GM21381 (cell line): ENCODE results near the gene FOXM1.

Experiments
- ATAC-seq: cut with Tn5 transposase; IDR thresholded peaks from one replicate; pipeline ENCODE4 v1.9.1; 2021; ENCODE audit warnings: mild to moderate bottlenecking, moderate library complexity; ENCODE audit not compliant: unreplicated experiment

The FOXM1 gene, protein sequence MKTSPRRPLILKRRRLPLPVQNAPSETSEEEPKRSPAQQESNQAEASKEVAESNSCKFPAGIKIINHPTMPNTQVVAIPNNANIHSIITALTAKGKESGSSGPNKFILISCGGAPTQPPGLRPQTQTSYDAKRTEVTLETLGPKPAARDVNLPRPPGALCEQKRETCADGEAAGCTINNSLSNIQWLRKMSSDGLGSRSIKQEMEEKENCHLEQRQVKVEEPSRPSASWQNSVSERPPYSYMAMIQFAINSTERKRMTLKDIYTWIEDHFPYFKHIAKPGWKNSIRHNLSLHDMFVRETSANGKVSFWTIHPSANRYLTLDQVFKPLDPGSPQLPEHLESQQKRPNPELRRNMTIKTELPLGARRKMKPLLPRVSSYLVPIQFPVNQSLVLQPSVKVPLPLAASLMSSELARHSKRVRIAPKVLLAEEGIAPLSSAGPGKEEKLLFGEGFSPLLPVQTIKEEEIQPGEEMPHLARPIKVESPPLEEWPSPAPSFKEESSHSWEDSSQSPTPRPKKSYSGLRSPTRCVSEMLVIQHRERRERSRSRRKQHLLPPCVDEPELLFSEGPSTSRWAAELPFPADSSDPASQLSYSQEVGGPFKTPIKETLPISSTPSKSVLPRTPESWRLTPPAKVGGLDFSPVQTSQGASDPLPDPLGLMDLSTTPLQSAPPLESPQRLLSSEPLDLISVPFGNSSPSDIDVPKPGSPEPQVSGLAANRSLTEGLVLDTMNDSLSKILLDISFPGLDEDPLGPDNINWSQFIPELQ

DNA sequence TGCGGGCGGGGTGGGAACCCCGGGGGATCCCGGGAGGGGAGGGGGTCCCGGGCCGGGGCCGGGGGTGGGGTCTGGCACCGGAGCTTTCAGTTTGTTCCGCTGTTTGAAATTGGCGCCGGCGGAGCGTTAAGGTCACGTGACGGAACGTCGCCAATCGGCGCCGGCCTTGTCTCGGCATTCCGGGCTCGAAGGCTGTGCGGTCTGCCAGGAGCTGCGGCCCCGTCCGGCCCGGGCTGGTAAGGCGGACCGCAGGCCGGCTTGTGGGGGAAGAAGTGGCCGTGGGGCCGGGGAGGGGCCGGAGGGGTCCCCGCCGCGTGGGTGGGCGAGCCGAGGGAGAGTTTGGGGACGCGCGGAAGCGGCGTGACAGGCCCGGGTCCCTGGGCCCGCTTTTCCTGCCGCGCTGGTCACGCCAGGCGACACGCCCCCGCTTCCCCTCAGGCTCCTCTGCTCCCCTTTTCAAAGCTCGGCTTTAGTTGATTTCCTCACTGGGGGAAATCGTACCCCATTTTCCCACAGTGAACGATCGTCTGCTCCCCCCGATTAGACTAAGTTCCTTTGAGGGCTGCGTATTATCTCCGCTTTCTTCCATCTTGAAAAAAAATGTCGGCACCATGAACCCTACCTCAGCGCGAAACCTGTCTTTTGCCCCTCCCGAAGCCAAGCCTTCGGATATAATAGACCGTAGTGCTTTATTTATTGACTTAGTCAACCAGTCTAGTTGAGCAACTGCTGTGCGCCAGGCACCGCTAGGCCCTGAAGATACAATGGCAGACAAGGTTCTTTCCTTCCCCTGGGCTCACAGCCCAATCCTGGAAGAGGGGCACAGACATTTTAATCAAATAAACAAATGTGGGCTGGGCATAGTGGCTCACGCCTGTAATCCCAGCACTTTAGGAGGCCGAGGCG is at the start of gene FOXM1, which contains the start of gene RHNO1:
FOXM1 (minus strand) TSS at position 128 of the 906 bp plus-strand sequence. CDS start 2,696 bp downstream, outside the sequence.
RHNO1 (plus strand) TSS at position 177 of the 906 bp plus-strand sequence. CDS start 8,144 bp downstream, outside the sequence.
- peak; percentile 76 for ATAC-seq

DNA sequence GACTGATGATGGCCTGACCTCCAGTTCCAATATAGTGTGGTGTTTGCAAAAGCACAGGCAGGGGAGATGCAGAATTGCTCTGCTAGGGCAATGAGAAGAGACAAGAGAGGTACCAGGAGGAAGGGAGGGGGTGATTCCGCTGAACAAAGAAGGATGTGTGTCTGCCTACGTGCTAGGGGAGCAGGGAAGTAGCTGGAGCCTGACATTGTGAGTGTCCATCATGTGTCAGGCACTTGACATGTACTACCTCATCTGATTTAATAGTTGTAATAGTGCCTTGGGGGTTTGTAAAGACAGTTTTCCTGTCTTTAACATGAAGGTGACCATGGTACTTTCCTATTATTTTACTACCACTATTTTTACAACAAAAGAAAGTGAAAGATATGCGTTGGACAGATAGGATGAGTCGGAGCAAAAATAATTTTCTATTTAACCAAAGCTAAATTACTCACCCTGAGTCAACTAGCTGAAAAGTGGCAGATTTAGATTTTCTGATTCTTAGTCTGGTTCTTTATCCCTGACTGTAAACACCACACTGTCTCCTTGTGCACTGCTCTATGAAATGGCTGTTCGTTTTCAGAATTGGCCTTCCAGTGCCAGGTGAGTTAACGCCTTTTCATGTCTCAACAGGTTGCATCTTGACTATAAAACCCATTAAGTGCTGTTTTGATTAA is 48.5 kb upstream of the FOXM1 start:
- no peak for ATAC-seq

DNA sequence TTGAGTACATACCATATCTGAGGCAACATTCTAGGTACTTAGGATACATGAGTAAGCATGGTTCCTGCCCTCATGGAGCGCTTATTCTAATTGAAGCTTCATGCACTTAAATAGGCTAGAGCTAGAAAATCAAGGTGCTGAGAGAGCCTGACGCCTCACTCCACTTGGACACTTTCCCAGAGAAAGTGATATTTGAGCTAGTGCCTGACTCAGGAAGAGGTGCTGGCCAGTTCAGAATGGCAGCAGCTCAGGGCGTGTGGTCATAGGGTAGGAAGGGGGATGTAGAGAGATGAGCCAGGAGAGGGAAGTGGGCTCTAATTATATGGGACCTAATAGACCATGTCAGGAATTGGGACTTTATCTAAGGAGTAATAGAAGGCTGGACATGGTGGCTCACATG is 47.0 kb upstream of the FOXM1 start:
- no peak for ATAC-seq

DNA sequence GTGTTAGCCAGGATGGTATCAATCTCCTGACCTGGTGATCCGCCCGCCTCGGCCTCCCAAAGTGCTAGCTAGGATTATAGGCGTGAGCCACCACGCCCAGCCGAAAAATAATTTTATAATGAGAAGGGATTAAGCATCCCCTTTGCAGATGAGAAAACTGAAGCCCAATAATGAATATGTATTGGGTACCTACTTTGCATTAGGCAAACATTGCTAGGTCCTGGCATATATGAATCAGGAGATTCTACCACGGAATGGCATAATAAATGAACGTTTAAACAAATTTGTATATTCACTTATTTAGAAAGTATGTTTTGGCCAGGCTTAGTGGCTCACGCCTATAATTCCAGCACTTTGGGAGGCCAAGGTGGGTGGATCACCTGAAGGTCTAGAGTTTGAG is 46.1 kb upstream of the FOXM1 start:
- no peak for ATAC-seq

DNA sequence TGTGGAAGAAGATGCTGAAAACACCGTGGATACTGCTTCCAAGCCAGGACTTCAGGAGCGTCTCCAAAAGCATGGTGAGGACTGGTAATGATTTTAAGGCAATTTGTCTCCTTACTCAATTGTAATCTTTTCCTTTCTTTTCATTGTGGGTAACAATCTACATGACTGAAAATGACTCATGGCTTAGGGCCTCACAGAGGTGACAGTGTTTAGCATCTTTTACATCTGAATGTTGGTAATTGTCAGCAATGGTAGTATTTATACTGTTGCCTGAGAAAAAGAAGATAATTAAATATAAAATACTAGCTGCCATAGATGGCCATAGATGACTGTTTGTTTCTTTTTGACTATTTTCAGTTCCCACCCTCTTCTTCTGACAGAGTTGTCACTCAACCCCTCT is 45.4 kb upstream of the FOXM1 start:
- no peak for ATAC-seq

DNA sequence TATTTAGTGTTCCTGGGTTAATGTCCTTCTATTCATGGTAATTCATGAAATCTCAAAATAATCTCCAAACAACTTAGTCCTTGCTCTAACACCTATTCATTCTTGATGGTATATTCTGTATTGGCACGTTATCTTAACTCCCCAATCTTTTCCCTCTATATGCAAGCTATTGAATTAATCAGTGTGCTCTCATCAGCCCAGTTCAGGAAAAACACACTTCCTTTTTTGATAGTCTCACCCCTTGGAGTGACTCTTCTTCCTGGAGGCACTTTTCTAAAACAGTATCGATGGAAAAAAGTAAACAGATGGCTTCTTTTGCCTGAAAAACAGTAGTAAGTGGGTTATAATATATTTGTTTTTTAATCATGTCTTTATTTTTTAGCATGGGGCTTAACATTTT is 42.3 kb upstream of the FOXM1 start:
- ATAC-seq: no peak

DNA sequence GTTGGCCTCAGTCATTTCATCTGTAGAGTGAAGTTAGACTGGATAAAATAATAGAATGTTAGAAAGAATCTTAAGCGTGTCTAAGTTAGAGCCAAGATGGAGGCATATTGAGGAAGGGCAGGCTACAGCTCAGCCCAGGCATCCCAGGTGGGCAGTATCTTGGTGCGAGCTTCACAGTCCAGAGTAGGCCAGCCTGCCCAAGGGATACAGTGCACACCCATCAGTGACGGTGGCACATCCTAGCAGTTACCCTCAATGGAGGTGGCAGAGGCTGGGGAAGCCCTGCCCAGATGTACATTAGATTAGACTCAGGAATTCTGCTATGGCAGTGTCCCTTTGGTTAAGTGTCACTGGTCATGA is 35.2 kb upstream of the FOXM1 start:
- no peak for ATAC-seq

DNA sequence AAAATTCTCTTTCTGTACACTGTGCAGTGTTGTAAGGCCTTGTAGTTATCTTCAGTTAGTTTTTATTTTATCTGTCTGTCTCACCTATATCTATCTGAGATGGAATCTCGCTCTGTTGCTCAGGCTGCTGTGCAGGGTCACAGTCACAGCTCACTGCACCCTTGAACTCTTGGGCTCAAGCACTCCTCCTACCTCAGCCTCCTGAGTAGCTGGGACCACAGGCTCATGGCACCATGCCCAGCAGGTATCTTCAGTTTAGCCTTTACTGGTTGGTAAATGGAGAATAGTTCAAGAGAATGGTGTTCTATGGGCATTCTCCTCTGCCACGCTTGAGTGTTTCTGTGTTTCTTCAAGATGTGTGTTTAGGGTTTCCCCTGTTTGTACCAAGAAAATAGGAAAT is 27.3 kb upstream of the FOXM1 start:
- no peak for ATAC-seq

DNA sequence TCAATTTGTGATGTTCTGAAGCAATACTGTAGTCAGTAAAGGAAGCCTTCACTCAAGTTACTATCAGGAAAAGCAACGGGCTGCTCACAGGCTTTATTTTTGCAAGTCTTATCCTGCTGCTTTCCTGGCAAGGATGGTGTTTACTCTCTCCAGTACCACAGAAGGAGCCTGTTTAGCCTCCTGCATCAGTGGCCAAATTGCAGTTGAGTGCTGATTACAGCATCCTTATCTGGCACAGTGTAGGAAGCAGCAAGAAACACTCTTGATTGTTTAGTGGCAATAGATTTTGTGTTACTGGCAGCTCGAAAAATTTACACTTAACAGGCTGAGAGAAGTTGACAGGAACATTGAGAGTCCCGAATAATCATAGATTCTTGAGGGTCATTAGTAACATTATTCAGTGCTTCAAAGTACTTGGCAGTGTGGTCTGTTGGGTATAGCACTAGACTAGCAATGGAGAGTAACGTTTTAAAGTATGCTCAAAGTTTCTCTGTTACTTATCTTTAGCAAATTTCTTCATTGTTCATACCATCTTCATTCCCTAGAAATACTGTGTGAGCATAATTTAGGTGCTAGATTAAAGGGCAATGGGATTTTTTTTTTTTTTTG is 25.4 kb upstream of the FOXM1 start:
- no peak for ATAC-seq

DNA sequence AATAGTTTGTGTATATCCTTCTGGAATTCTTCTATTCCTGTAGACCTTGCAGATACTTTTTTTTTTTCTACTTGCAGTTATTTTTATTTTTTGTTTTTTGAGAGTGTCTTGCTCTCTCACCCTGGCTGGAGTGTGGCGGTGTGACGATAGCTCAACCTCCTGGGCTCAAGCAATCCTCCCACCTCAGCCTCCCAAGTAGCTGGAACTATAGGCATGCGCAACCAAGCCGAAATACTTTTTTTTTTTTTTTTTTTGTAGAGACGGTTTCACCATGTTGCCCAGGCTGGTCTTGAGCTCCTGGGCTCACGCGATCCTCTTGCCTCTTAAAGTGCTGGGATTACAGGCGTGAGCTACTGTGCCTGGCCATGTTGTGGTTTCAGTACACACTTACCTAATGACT is 23.7 kb upstream of the FOXM1 start:
- no peak for ATAC-seq

DNA sequence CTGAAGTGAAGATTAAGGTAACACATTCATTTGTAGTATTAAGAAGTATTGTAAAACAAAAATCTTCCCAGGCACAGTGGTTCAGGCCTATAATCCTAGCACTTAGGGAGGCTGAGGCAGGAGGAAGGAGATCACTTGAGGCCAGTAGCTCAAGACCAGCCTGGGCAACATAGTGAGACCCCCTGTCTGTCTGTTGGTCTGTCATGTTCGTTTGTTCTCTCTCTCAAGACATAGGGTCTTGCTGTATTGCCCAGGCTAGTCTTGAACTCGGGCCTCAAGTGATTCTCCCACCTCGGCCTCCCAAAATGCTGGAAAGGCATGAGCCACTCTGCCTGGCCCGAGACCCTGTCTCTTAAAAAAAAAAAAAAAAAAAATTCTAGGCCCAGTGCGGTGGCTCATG is 20.4 kb upstream of the FOXM1 start:
- ATAC-seq: no peak

DNA sequence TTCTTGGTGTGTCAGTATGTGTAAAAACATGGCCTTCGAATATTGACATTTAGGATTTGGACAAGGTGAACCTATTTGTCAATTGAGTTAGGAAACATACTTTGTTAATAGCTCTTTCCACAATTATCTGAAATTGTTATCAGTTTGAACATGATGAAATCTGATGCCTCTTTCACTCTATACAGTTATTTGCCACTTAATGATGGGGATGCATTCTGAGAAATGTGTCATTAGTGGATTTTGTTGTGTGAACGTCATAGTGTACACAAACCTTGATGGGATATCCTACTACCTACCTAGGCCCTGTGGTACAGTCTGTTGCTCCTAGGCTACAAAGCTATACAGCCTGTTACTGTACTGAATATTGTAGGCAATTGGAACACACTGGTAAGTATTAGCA is 18.5 kb upstream of the FOXM1 start:
- no peak for ATAC-seq

DNA sequence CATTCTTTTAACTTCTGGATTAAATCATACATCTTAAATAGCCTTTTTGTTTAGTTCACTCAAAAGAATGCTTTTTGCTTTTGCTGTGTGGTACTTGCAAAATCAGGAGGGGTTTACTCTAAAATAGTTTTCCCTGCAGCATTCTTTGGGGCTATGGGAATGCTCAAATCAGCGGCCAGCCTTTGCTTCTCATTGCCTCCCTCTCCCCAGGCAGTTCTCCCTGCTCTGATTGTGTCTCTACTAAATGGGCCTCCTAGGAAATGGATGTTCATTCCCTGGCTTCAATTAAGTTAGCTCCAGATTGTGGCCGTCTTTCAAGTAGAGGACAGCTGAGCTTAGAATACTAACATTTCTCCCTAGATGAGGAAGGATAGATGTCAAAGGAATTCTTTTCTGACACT is 18.1 kb upstream of the FOXM1 start:
- ATAC-seq: no peak

DNA sequence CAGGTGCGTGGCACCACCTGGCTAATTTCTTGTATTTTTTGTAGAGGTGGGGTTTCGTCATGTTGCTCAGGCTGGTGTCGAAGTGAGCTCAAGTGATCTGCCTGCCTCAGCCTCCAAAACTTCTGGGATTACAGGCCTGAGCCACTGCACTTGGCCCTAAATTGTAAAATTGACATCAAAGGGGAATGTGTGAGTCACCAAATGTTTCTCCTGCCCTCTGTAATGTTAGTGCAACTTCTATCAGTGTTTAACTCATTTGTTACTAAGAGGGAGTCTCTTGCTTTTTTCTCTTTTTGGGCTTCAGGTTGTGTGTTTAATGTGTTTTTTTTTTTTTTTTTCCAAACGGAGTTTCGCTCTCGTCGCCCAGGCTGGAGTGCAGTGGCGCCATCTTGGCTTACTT is 16.0 kb upstream of the FOXM1 start:
- no peak for ATAC-seq

DNA sequence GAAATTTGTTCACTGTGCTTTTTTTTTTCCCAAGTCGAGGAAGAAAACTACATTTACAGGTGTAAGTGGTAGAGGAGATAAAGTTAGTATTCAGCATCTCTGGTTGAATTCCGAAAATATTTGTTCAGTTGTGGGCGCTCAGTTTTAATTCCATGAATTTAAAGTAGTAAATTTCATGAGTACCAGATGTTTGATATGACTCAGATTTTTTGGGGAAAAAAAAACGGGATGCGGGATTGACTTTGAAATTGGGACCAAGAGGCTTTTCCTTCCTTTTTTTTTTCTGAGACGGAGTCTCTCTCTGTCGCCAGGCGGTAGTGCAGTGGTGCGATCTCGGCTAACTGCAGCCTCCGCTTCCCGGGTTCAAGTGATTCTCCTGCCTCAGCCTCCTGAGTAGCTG is 15.3 kb upstream of the FOXM1 start:
- no peak for ATAC-seq

DNA sequence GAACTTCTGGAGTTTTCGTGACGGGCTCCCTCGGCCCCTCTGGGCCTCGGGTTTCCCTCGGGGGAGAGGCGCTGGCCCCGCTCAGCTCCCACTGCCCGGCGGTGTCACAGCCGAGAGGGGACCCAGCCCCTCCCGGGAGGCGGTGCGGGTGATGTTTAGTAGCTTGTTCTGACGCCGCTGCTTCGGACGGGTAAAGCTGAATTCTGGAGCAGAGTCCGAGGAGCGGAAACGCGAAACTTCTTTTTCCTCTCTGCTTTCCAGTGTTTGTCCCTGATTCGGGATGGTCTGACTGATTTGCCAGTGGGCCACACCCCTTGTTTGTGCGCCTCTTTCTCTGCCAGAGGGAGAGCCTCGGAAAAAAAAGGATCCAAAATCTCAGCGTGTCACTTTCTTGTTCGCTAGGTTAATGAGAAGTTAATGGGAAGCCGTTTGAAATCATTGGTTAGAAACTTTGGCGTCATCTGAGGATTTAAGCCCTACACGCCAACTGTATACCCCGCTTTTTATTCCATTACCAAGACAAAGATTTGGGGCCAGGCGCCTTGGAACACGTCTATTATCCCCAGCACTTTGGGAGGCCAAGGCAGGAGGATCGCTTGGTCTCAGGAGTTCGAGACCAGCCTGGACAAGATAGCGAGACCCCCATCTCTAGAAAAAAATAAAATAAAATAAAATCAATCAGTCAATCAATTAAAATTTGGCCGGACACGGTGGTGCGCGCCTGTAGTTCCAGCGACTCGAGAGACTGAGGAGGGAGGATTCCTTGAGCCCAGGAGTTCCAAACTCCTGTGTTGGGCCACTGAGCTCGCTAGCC is 14.5 kb upstream of the FOXM1 start:
- ATAC-seq: peak; percentile 9

DNA sequence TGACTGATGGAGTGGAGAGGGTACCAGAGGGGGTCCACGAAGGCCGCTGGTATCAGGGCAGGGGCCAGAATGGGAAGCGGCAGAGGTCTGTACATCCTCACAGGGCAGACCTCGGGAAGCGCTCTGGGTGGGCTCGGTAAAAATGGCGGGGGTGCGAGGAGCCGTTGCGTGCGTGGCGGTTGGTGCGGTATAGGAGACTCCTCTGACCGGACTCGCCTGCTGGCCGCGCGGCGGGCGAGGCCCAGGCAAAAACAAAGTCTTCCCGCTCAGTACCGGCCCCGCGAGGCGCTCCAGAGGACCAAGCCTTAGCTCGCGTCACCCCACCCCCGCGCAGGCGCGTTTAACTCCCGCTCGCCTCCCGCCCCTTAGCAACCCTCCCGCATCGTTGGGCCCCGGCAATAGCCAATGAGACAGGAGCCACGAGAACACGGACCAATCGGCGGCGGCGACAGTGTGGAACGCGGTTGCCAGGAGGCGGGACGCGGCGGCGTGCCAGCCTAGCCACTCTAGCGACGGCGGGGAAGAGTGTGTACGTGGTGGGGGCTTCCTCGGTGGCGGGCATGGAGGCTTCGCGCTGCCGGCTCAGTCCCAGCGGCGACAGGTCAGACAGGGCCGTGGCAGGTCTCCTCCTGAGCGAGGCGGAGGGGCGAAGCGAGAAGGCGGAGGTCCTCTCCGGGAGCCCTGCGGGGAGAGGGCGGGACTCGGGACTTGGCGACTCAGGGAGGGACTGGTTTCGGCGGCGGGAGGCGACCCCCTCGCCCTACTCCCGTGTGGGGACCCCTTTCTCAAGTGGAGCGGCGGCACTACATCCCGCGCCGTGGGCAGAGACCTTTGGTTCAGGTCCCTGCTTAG is 13.6 kb upstream of the FOXM1 start, which contains the start of gene TULP3:
TULP3 (plus strand) TSS at position 504 of the 852 bp plus-strand sequence; CDS start at position 561, 57 bp downstream.
- peak; percentile 96 for ATAC-seq

DNA sequence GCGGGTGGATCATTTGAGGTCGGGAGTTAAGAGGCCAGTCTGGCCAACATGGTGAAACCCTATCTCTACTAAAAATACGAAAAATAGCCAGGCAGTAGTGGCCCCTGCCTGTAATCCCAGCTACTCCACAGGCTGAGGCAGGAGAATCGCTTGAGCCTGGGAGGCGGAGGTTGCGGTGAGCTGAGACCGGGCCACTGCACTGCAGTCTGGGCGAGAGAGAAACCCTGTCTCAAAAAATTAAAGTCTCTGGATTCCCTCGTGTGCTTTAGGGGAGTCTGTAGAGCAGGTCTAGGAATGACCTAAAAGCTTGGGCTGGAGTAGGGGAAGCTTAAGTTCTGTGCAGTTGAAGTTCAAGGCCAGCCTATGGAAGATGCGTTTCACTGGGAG is 13.0 kb upstream of the FOXM1 start:
- no peak for ATAC-seq
